Measurements from ENCODE around the gene MORC1.

MORC1 gene

GRCh38 chr3:109131276-109131675 is 13.3 kb upstream of the MORC1 start:
- Mint-ChIP-seq H3K9me3 (peaks cover 9% of the 10 kb centered on the region), H3K27me3 (no peaks in the 10 kb centered on the region), H3K4me3 (no peak overlapping the region), H3K27ac (no peak overlapping the region), H3K36me3 (ENCODE audit: low read depth) (no peaks in the 10 kb centered on the region), H3K4me1 (ENCODE audit: low read depth) (no peaks in the 10 kb centered on the region)
- intact Hi-C loops (cut with micrococcal nuclease) = no loop called here

- Mint-ChIP-seq H3K27ac (no peak overlapping the region), H3K4me1 (ENCODE audit: low read depth) (peaks cover 10% of the 10 kb centered on the region), H3K36me3 (ENCODE audit: low read depth) (no peaks in the 10 kb centered on the region), H3K9me3 (peaks cover 9% of the 10 kb centered on the region), H3K4me3 (no peak overlapping the region), H3K27me3 (no peaks in the 10 kb centered on the region)
- intact Hi-C loops (cut with micrococcal nuclease) = no loop called here
These were observed 9.6 kb upstream of the MORC1 start for GRCh38 chr3:109127553-109127952.

DNA sequence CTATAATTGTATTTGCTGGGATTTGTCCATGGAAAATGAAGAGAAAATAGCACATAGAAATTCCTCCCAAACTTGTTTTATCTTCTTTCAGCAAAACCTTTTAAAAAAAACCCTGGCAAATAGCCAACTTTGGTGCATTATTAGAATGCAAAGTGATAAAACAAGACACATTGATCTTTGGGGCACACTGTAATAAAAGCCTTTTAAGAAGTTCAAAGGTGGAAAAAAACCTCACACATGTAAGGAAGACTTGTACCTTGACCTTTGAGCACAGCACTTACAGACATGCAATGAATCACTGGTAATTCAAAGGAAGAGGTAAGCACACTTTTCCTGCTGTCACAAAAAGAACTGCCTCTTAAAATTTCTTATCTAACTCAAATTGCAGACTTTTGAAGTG is 8.0 kb upstream of the MORC1 start:
- Mint-ChIP-seq H3K4me1 (ENCODE audit: low read depth) (peaks cover 23% of the 10 kb centered on the region), H3K27ac (no peak overlapping the region), H3K9me3 (peaks cover 9% of the 10 kb centered on the region), H3K27me3 (no peaks in the 10 kb centered on the region), H3K36me3 (ENCODE audit: low read depth) (no peaks in the 10 kb centered on the region), H3K4me3 (no peak overlapping the region)
- intact Hi-C loops (cut with micrococcal nuclease) = no loop called here

DNA sequence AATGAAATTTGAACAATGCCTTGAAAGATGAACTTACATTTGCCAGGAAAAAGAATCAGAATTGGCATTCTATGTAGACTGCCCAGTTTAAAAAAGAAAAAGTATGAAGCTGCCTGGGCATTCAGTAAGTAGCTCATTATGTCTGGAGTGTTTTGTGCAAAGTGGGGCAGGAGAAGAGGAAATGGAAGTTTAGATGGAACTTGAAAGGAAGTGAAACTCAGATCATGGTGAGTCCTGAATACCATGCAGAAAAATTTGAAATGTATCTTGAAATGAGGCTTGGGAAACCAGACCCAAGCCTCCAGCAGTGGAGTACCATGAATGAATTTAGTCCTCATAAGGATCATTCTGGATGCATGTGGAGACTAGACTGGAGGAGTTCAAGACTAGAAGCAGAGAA is 4.8 kb upstream of the MORC1 start:
- intact Hi-C loops (cut with micrococcal nuclease) = no loop called here
- Mint-ChIP-seq H3K4me3 (no peak overlapping the region), H3K27me3 (no peaks in the 10 kb centered on the region), H3K9me3 (no peaks in the 10 kb centered on the region), H3K27ac (peak overlapping the region; percentile 47), H3K36me3 (ENCODE audit: low read depth) (no peaks in the 10 kb centered on the region), H3K4me1 (ENCODE audit: low read depth) (peaks cover 33% of the 10 kb centered on the region)

GRCh38 chr3:109118584-109118983 is 650 bp upstream of the MORC1 start:
- Mint-ChIP-seq H3K4me3 (no peak overlapping the region), H3K4me1 (ENCODE audit: low read depth) (peaks cover 33% of the 10 kb centered on the region), H3K36me3 (ENCODE audit: low read depth) (no peaks in the 10 kb centered on the region), H3K27me3 (peaks cover 1% of the 10 kb centered on the region), H3K27ac (no peak overlapping the region), H3K9me3 (no peaks in the 10 kb centered on the region)
- intact Hi-C loops (cut with micrococcal nuclease) = no loop called here

- peaks cover 1% of the 10 kb centered on the region for H3K27me3 Mint-ChIP-seq
- H3K36me3 Mint-ChIP-seq (ENCODE audit: low read depth) = no peaks in the 10 kb centered on the region
- H3K4me3 Mint-ChIP-seq = no peak overlapping the region
- H3K9me3 Mint-ChIP-seq = no peaks in the 10 kb centered on the region
- intact Hi-C loops (cut with micrococcal nuclease) = no loop called here
- H3K4me1 Mint-ChIP-seq (ENCODE audit: low read depth) = peaks cover 10% of the 10 kb centered on the region
- no peak overlapping the region for H3K27ac Mint-ChIP-seq
These were observed 1.9 kb downstream of the MORC1 start for GRCh38 chr3:109116031-109116430.

DNA sequence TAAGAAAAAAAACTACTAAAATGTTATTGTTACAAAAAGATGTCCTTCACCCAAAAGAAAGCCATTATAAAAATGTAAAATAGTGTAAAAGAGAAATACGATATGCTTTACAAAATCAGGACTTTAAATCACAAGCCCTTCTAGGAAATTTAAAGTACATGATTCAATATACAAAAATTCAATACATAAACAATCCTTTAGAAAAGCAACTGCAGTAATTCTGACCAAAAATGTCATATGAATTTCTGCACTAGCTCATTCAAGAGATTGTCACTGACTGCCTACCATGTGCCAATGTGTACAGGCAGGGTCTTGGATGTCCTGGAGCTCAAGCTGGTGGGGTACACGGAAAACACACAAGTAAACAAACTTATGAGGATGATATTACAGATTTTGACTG is 2.5 kb downstream of the MORC1 start:
- Mint-ChIP-seq H3K9me3 (no peaks in the 10 kb centered on the region), H3K36me3 (ENCODE audit: low read depth) (no peaks in the 10 kb centered on the region), H3K4me1 (ENCODE audit: low read depth) (peaks cover 10% of the 10 kb centered on the region), H3K4me3 (no peak overlapping the region), H3K27ac (no peak overlapping the region), H3K27me3 (peaks cover 1% of the 10 kb centered on the region)
- intact Hi-C loops (cut with micrococcal nuclease) = no loop called here

DNA sequence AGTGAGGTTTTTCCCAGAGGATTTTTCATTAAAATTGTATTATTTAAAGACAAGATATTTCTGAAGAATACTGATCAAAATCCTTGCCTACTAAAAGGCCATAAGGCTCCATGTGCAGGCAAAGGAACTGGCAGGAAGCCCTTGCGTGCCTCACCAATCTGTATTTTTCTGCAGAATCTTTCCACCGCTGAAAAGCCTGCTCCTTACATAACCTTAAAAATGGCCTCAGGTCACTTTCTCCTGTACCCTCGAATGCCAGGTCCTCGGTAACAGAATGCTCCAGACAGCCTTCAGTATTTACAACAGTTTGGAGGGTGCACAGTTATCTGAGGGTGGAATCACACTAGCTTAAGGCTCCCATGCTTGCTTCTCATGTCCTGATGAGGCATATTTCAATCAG is 3.2 kb downstream of the MORC1 start:
- H3K36me3 Mint-ChIP-seq (ENCODE audit: low read depth) = no peaks in the 10 kb centered on the region
- no peak overlapping the region for H3K4me3 Mint-ChIP-seq
- H3K27me3 Mint-ChIP-seq = peaks cover 1% of the 10 kb centered on the region
- peaks cover 10% of the 10 kb centered on the region for H3K4me1 Mint-ChIP-seq (ENCODE audit: low read depth)
- no peaks in the 10 kb centered on the region for H3K9me3 Mint-ChIP-seq
- intact Hi-C loops (cut with micrococcal nuclease) = no loop called here
- no peak overlapping the region for H3K27ac Mint-ChIP-seq

DNA sequence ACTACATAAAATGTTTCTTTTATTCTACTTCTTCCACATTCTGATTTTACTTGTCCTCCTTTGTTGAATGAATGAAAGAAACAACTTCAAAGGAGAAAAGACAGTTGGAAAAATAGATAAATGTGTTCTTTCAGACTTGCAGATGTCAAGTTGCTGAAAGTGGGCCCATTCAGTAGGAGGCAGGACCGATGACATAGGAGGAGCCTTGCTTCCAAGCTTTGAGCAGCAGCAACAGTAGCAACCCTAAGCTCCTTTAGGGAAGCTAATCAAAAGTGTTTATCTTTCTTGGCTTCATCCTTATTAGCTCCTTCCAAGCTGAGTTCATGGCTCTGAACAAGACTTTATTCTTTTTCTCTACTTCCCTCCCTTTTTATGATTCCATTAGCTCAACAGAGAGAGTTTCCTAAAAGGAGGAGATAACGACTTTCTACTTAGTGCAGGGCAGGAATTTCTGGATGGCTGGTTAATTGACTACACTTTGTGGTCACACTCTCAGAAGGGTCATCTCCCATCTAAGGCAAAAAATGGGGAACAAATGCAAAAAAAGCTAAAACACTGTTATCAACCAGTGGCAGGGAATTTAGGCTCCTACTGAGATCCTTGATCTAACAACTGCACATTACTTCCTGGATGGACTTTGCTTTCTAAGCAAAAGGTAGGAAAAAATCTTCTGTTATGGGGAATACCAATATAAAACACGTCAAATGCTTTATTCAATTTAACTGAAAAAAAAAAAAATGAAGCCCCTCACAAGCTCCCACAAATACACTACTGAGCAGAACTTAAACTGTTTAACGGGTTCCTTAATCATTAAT is 4.8 kb downstream of the MORC1 start:
- H3K27ac Mint-ChIP-seq = no peak overlapping the region

DNA sequence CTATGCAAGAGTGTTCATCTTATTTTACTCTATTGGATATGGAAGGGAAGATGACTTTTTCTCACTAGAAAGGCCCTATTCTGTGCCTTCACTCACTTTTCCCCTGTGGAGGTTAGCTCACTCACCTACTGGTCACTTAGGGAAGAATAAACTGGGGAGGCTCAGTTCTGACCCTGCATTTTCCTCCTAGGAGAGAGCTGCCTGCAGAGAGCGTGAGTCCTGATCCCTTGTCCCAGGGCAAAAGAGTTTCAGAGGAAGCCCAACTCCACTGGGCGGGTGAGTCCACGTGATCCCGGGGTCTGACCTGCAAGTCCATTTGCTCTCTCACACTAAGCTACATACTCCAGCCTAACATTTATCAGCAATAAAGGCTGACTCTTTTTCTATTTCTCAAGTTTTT is 8.4 kb downstream of the MORC1 start:
- Mint-ChIP-seq H3K4me1 (ENCODE audit: low read depth) (no peaks in the 10 kb centered on the region), H3K27me3 (no peaks in the 10 kb centered on the region), H3K9me3 (no peaks in the 10 kb centered on the region), H3K27ac (no peak overlapping the region), H3K36me3 (ENCODE audit: low read depth) (no peaks in the 10 kb centered on the region), H3K4me3 (no peak overlapping the region)
- intact Hi-C loops (cut with micrococcal nuclease) = no loop called here

More for the DNA sequence above, 4.8 kb downstream of the MORC1 start:
- Mint-ChIP-seq H3K27me3 (peaks cover 1% of the 10 kb centered on the region), H3K4me1 (ENCODE audit: low read depth) (no peaks in the 10 kb centered on the region), H3K9me3 (no peaks in the 10 kb centered on the region), H3K36me3 (ENCODE audit: low read depth) (no peaks in the 10 kb centered on the region), H3K4me3 (no peak overlapping the region)
- intact Hi-C loops (cut with micrococcal nuclease) = no loop called here

- no peak overlapping the region for H3K4me3 Mint-ChIP-seq
- peaks cover 23% of the 10 kb centered on the region for H3K4me1 Mint-ChIP-seq (ENCODE audit: low read depth)
- H3K9me3 Mint-ChIP-seq = no peaks in the 10 kb centered on the region
- no peak overlapping the region for H3K27ac Mint-ChIP-seq
- intact Hi-C loops (cut with micrococcal nuclease) = no loop called here
- H3K27me3 Mint-ChIP-seq = no peaks in the 10 kb centered on the region
- H3K36me3 Mint-ChIP-seq (ENCODE audit: low read depth) = no peaks in the 10 kb centered on the region
These were observed 19.8 kb downstream of the MORC1 start for GRCh38 chr3:109098079-109098644.

- Mint-ChIP-seq H3K4me1 (ENCODE audit: low read depth) (peaks cover 23% of the 10 kb centered on the region), H3K27ac (no peak overlapping the region), H3K9me3 (no peaks in the 10 kb centered on the region), H3K36me3 (ENCODE audit: low read depth) (no peaks in the 10 kb centered on the region), H3K27me3 (no peaks in the 10 kb centered on the region), H3K4me3 (no peak overlapping the region)
- intact Hi-C loops (cut with micrococcal nuclease) = no loop called here
These were observed 22.8 kb downstream of the MORC1 start for GRCh38 chr3:109095166-109095565.

GRCh38 chr3:109093561-109093960 is 24.4 kb downstream of the MORC1 start:
- intact Hi-C loops (cut with micrococcal nuclease) = no loop called here
- peaks cover 22% of the 10 kb centered on the region for H3K4me1 Mint-ChIP-seq (ENCODE audit: low read depth)
- H3K27ac Mint-ChIP-seq = no peak overlapping the region
- H3K4me3 Mint-ChIP-seq = no peak overlapping the region
- H3K27me3 Mint-ChIP-seq = no peaks in the 10 kb centered on the region
- no peaks in the 10 kb centered on the region for H3K9me3 Mint-ChIP-seq
- H3K36me3 Mint-ChIP-seq (ENCODE audit: low read depth) = no peaks in the 10 kb centered on the region

GRCh38 chr3:109091846-109092245 is 26.1 kb downstream of the MORC1 start:
- H3K27me3 Mint-ChIP-seq = no peaks in the 10 kb centered on the region
- H3K36me3 Mint-ChIP-seq (ENCODE audit: low read depth) = no peaks in the 10 kb centered on the region
- H3K4me3 Mint-ChIP-seq = no peak overlapping the region
- H3K4me1 Mint-ChIP-seq (ENCODE audit: low read depth) = peaks cover 5% of the 10 kb centered on the region
- no peak overlapping the region for H3K27ac Mint-ChIP-seq
- intact Hi-C loops (cut with micrococcal nuclease) = no loop called here
- no peaks in the 10 kb centered on the region for H3K9me3 Mint-ChIP-seq

- H3K9me3 Mint-ChIP-seq = no peaks in the 10 kb centered on the region
- H3K4me1 Mint-ChIP-seq (ENCODE audit: low read depth) = no peaks in the 10 kb centered on the region
- H3K4me3 Mint-ChIP-seq = no peak overlapping the region
- intact Hi-C loops (cut with micrococcal nuclease) = no loop called here
- no peaks in the 10 kb centered on the region for H3K36me3 Mint-ChIP-seq (ENCODE audit: low read depth)
- peaks cover 1% of the 10 kb centered on the region for H3K27me3 Mint-ChIP-seq
- no peak overlapping the region for H3K27ac Mint-ChIP-seq
These were observed 28.7 kb downstream of the MORC1 start for GRCh38 chr3:109089265-109089664.

Data from dendritic cell treated with granulocyte-macrophage colony-stimulating factor and Interleukin-4, amounts not matched to agents 40 ng/mL and 50 ng/mL, for 4 days (primary cell).